GM21529 (cell line): ENCODE results near the gene MRPL54.

Experiments
- ATAC-seq: cut with Tn5 transposase; IDR thresholded peaks from one replicate; pipeline ENCODE4 v1.9.1; 2021; ENCODE audit not compliant: unreplicated experiment

MRPL54 gene

GRCh38 chr19:3784607-3785450 lies 22.3 kb downstream of the MRPL54 start:
- no peak for ATAC-seq

GRCh38 chr19:3785451-3785937 lies 23.0 kb downstream of the MRPL54 start:
- ATAC-seq = no peak

GRCh38 chr19:3785938-3786824 lies 23.7 kb downstream of the MRPL54 start, which contains the start of gene MATK:
TSS of gene MATK (minus strand) at chr19:3786381. CDS start at chr19:3785135, 1,246 bp downstream.
- no peak for ATAC-seq

- no peak for ATAC-seq
Measured at GRCh38 chr19:3788996-3789778, 26.7 kb downstream of the MRPL54 start.

- no peak for ATAC-seq
Measured at GRCh38 chr19:3790209-3790734, 27.8 kb downstream of the MRPL54 start.

GRCh38 chr19:3790941-3791340 lies 28.5 kb downstream of the MRPL54 start:
- no peak for ATAC-seq

GRCh38 chr19:3792114-3792513 lies 29.6 kb downstream of the MRPL54 start:
- ATAC-seq = no peak

- no peak for ATAC-seq
Measured at GRCh38 chr19:3793799-3794198, 31.3 kb downstream of the MRPL54 start.

GRCh38 chr19:3796358-3796757 lies 33.9 kb downstream of the MRPL54 start:
- no peak for ATAC-seq

GRCh38 chr19:3798137-3798536 lies 35.7 kb downstream of the MRPL54 start:
- ATAC-seq = no peak

- no peak for ATAC-seq
Measured at GRCh38 chr19:3800996-3801395, 38.5 kb downstream of the MRPL54 start.

GRCh38 chr19:3801412-3802096 lies 39.1 kb downstream of the MRPL54 start:
- no peak for ATAC-seq

- no peak for ATAC-seq
Measured at GRCh38 chr19:3803114-3803888, 40.8 kb downstream of the MRPL54 start.

GRCh38 chr19:3803986-3804385 lies 41.5 kb downstream of the MRPL54 start:
- no peak for ATAC-seq

GRCh38 chr19:3804429-3804828 lies 41.9 kb downstream of the MRPL54 start:
- ATAC-seq = no peak

- no peak for ATAC-seq
Measured at GRCh38 chr19:3805859-3806258, 43.4 kb downstream of the MRPL54 start.

GRCh38 chr19:3807131-3807480 lies 44.6 kb downstream of the MRPL54 start:
- no peak for ATAC-seq

GRCh38 chr19:3807574-3808354 lies 45.3 kb downstream of the MRPL54 start:
- no peak for ATAC-seq
